ENCODE results near the gene FOXK2. TPM values are rescaled to one million over a fixed set of nuclear protein-coding genes. Genes with fewer than 3 reads are reported as not detected.

FOXK2 gene
- total and polyA plus RNA-seq, 2 donors (not counting 1 experiment from before 2014, with no cell fraction given) = 19.7 to 62.7 TPM

GRCh38 chr17:82629748-82630147 is 110.2 kb downstream of the FOXK2 start:
- TF ChIP-seq CTCF (IDR thresholded peaks at IDR 0.05) (no peak), EZH2 (IDR thresholded peaks at IDR 0.05; ENCODE audit: borderline replicate concordance, insufficient read depth, low read depth, low read length, poor library complexity, severe bottlenecking) (no peak)
- no peaks in the 10 kb centered on the region for H3K9me3 Mint-ChIP-seq (ENCODE audit: insufficient read depth)
- no peak overlapping the region for H3K27ac Mint-ChIP-seq
- H3K27me3 ChIP-seq (replicated peaks in 1 of 4; ENCODE audit: control extremely low read depth in 1 of 4, control insufficient read depth in 3 of 4, insufficient read depth in 4 of 4, low read length in 3 of 4) = no peaks in the 10 kb centered on the region
- 92% methylated on average over 8 of the region's 8 CpGs for WGBS (ENCODE audit: insufficient coverage)
- ChIA-PET POLR2A (no interaction called here), CTCF (no interaction called here)
- intact Hi-C loops (cut with micrococcal nuclease) = no loop called here
- no peak overlapping the region for H3K4me3 Mint-ChIP-seq
- no peaks in the 10 kb centered on the region for H3K4me1 ChIP-seq (ENCODE audit: control insufficient read depth in 2 of 2, insufficient read depth in 2 of 2, low read length in 2 of 2)
- no peak overlapping the region for H3K4me2 ChIP-seq (replicated peaks; ENCODE audit: low read depth, low read length, poor library complexity, severe bottlenecking)
- no peak overlapping the region for H2AFZ ChIP-seq (ENCODE audit: insufficient read depth, low read depth, low read length, poor library complexity, severe bottlenecking)
- DNase-seq (no peak), ATAC-seq (ENCODE audit: low read depth) (no peak)
- H3K27me3 Mint-ChIP-seq = no peaks in the 10 kb centered on the region
- H3K9ac ChIP-seq (ENCODE audit: low read length) = no peak overlapping the region
- peaks cover 56% of the 10 kb centered on the region for H4K20me1 ChIP-seq (ENCODE audit: control insufficient read depth, insufficient read depth, low read length, poor library complexity, severe bottlenecking)
- H3K79me2 ChIP-seq (ENCODE audit: control insufficient read depth, insufficient read depth, low read length) = peaks cover 50% of the 10 kb centered on the region
- peaks cover 4% of the 10 kb centered on the region for H3K4me1 Mint-ChIP-seq
- no peak overlapping the region for H3K27ac ChIP-seq (ENCODE audit: low read length in 2 of 2)
- H3K9me3 ChIP-seq (ENCODE audit: control extremely low read depth in 1 of 3, control insufficient read depth in 2 of 3, insufficient read depth in 1 of 3, low read length in 2 of 3) = no peaks in the 10 kb centered on the region
- H3K36me3 ChIP-seq (replicated peaks in 1 of 2; ENCODE audit: control extremely low read depth in 1 of 2, control insufficient read depth in 1 of 2, extremely low read depth in 1 of 2, insufficient read depth in 2 of 2, low read length in 1 of 2) = peaks cover 0 to 68% of the 10 kb centered on the region in 2 experiments
- H3K4me3 ChIP-seq (ENCODE audit: control extremely low read depth in 1 of 5, extremely low read depth in 1 of 5, insufficient read depth in 1 of 5, low read depth in 2 of 5, low read length in 4 of 5) = no peak overlapping the region

GRCh38 chr17:82630212-82630611 is 110.7 kb downstream of the FOXK2 start:
- DNase-seq (no peak), ATAC-seq (ENCODE audit: low read depth) (no peak)
- H2AFZ ChIP-seq (ENCODE audit: insufficient read depth, low read depth, low read length, poor library complexity, severe bottlenecking) = no peak overlapping the region
- H3K9me3 ChIP-seq (ENCODE audit: control extremely low read depth in 1 of 3, control insufficient read depth in 2 of 3, insufficient read depth in 1 of 3, low read length in 2 of 3) = no peaks in the 10 kb centered on the region
- no peak for TF ChIP-seq CTCF (IDR thresholded peaks at IDR 0.05)
- no peak for TF ChIP-seq EZH2 (IDR thresholded peaks at IDR 0.05; ENCODE audit: borderline replicate concordance, insufficient read depth, low read depth, low read length, poor library complexity, severe bottlenecking)
- Mint-ChIP-seq H3K4me1 (peaks cover 5% of the 10 kb centered on the region), H3K9me3 (ENCODE audit: insufficient read depth) (no peaks in the 10 kb centered on the region), H3K4me3 (no peak overlapping the region), H3K27me3 (no peaks in the 10 kb centered on the region), H3K27ac (peak overlapping the region; percentile 32)
- peaks cover 0 to 65% of the 10 kb centered on the region in 2 experiments for H3K36me3 ChIP-seq (replicated peaks in 1 of 2; ENCODE audit: control extremely low read depth in 1 of 2, control insufficient read depth in 1 of 2, extremely low read depth in 1 of 2, insufficient read depth in 2 of 2, low read length in 1 of 2)
- POLR2A ChIA-PET = no interaction called here
- no peak overlapping the region for H3K4me2 ChIP-seq (replicated peaks; ENCODE audit: low read depth, low read length, poor library complexity, severe bottlenecking)
- no peaks in the 10 kb centered on the region for H3K4me1 ChIP-seq (ENCODE audit: control insufficient read depth in 2 of 2, insufficient read depth in 2 of 2, low read length in 2 of 2)
- intact Hi-C loops (cut with micrococcal nuclease) = no loop called here
- no peaks in the 10 kb centered on the region for H3K27me3 ChIP-seq (replicated peaks in 1 of 4; ENCODE audit: control extremely low read depth in 1 of 4, control insufficient read depth in 3 of 4, insufficient read depth in 4 of 4, low read length in 3 of 4)
- peaks cover 54% of the 10 kb centered on the region for H3K79me2 ChIP-seq (ENCODE audit: control insufficient read depth, insufficient read depth, low read length)
- no peak overlapping the region for H3K4me3 ChIP-seq (ENCODE audit: control extremely low read depth in 1 of 5, extremely low read depth in 1 of 5, insufficient read depth in 1 of 5, low read depth in 2 of 5, low read length in 4 of 5)
- H4K20me1 ChIP-seq (ENCODE audit: control insufficient read depth, insufficient read depth, low read length, poor library complexity, severe bottlenecking) = peaks cover 58% of the 10 kb centered on the region
- H3K9ac ChIP-seq (ENCODE audit: low read length) = no peak overlapping the region
- 97% methylated on average over 11 of the region's 12 CpGs for WGBS (ENCODE audit: insufficient coverage)
- CTCF ChIA-PET = no interaction called here
- no peak overlapping the region for H3K27ac ChIP-seq (ENCODE audit: low read length in 2 of 2)

Data from B cell (primary cell).